GM21576 (cell line): Measurements from ENCODE around the gene SIGLEC5.
A peak's percentile ranks its signal among the peaks of the same experiment; 100 is the strongest.

ENCODE experiments used
- ATAC-seq: cut with Tn5 transposase; IDR thresholded peaks from one replicate; pipeline ENCODE4 v1.9.1; 2021; ENCODE audit warnings: mild to moderate bottlenecking, moderate library complexity; ENCODE audit not compliant: unreplicated experiment

SIGLEC5 gene

GRCh38 chr19:51628153-51628939 lies 1.9 kb downstream of the SIGLEC5 start:
- ATAC-seq = no peak

GRCh38 chr19:51627491-51628138 lies 2.6 kb downstream of the SIGLEC5 start:
- ATAC-seq = no peak

- no peak for ATAC-seq
Measured at GRCh38 chr19:51626675-51627074, 3.5 kb downstream of the SIGLEC5 start.

- no peak for ATAC-seq
Measured at GRCh38 chr19:51621178-51621577, 9.0 kb downstream of the SIGLEC5 start.

GRCh38 chr19:51615991-51616390 lies 14.2 kb downstream of the SIGLEC5 start:
- ATAC-seq = no peak

GRCh38 chr19:51614789-51615188 lies 15.4 kb downstream of the SIGLEC5 start:
- ATAC-seq = no peak

- ATAC-seq = no peak
Measured at GRCh38 chr19:51610576-51610975, 19.6 kb downstream of the SIGLEC5 start.

- ATAC-seq = no peak
Measured at GRCh38 chr19:51607920-51608562, 22.2 kb downstream of the SIGLEC5 start.

GRCh38 chr19:51607077-51607476 lies 23.1 kb downstream of the SIGLEC5 start:
- ATAC-seq = peak; percentile 90

GRCh38 chr19:51602189-51602854 lies 27.9 kb downstream of the SIGLEC5 start:
- no peak for ATAC-seq

- ATAC-seq = no peak
Measured at GRCh38 chr19:51600940-51601580, 29.1 kb downstream of the SIGLEC5 start.

- no peak for ATAC-seq
Measured at GRCh38 chr19:51599084-51599483, 31.1 kb downstream of the SIGLEC5 start.

- ATAC-seq = no peak
Measured at GRCh38 chr19:51598159-51598915, 31.9 kb downstream of the SIGLEC5 start.

- no peak for ATAC-seq
Measured at GRCh38 chr19:51595190-51596175, 34.7 kb downstream of the SIGLEC5 start.

- ATAC-seq = no peak
Measured at GRCh38 chr19:51594774-51595109, 35.5 kb downstream of the SIGLEC5 start.

GRCh38 chr19:51593969-51594773 lies 36.0 kb downstream of the SIGLEC5 start:
- ATAC-seq = peak; percentile 89

GRCh38 chr19:51593138-51593890 lies 36.9 kb downstream of the SIGLEC5 start:
- ATAC-seq = no peak

GRCh38 chr19:51592521-51592920 lies 37.7 kb downstream of the SIGLEC5 start:
- ATAC-seq = no peak
